ENCODE results near the gene FAF1.
"Not testable (repeated sequence)": the region's sequence is repeated elsewhere in the genome, so short reads cannot be mapped to it uniquely, and the experiment has no call there.

The FAF1 gene

DNA sequence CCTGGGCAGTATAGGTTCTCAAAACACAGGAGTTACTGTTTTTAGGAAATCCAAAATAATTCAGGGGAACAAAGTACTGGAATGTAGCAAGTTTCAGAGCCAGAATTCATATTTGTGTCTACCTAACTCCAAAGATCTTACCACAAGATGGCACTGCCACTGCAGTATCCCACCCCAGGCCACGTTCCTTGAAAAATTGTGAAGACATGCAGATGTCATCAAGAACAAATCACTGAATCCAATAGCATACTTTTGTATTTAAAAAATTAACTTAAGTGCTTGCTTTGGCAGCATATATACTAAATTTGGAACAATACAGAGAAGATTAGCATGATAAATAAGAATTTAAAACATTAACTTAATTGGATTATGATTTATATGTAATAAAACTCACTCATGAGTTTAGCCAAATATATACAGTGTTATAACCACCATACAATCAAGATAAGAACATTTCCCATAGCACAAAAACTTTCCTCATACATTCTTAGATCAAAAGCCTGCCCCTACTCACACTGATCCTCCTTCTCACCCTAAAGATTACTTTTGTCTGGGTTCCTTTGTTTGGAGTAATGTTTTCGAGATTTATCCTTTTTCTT lies 209.9 kb downstream of the FAF1 start:
- peak; percentile 54 for DNase-seq

DNA sequence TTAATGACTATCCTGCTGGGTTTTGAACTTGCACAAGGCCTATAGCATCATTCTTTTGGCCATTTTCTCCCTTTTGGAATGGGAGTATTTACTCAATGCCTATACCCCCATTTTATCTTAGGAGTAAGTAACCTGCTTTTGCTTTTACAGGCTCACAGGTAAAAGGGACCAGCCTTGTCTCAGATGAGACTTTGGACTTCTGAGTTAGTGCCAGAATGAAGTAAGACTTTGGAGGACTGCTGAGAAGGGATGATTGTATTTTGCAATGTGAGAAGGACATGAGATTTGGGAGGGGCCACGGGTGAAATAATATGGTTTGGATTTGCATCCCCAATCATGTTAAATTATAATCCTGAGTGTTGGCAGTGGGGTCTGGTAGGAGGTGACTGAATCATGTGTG lies 212.7 kb downstream of the FAF1 start:
- DNase-seq: no peak

DNA sequence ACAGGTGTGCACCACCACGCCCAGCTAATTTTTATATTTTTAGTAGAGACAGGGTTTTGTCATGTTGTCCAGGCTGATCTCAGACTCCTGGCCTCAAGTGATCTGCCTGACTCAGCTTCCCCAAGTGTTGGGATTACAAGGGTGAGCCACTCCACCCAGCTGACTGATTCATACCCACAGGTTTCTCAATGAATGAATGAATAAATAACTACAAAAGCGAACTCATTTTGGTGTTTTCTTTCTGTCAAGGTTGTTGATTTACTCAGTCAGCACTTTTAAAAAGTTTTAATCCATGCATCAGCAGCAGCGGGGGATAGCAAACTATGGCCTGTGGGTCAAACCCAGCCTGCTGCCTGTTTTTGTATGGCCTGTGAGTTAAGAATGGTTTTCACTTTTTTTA lies 217.5 kb downstream of the FAF1 start:
- DNase-seq: no peak

DNA sequence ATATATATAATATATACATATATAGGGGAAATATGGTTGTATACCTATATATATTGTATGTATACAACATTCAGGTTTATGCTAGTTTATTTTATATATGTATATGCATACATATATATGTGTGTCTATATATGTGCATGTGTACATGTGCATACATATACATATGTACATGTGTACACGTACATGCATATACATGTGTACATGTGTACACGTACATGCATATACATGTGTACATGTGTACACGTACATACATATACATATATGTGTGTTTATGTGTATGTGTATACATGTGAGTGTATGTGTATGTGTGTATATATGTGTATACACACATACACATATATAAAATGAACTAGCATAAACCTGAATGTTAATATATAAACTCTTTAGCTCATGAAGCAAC lies 220.9 kb downstream of the FAF1 start:
- no peak for DNase-seq

DNA sequence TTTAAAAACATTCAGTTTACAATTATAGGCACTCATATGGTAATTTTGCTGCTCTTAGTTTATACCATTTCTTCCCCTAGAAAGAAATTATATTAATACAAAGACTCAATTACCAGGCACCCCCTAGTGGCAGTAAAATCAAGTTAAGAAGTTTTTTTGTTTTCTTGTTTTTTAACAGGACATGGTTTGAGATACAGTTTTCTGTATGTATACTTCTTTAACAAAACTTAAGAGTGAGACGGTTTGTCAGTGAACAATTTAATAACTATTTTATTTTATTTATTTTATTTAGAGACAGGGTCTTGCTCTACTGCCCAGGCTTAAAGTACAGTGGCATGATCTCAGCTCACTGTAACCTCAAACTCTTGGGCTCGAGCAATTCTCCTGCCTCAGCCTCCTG lies 224.6 kb downstream of the FAF1 start:
- DNase-seq: peak; percentile 63

DNA sequence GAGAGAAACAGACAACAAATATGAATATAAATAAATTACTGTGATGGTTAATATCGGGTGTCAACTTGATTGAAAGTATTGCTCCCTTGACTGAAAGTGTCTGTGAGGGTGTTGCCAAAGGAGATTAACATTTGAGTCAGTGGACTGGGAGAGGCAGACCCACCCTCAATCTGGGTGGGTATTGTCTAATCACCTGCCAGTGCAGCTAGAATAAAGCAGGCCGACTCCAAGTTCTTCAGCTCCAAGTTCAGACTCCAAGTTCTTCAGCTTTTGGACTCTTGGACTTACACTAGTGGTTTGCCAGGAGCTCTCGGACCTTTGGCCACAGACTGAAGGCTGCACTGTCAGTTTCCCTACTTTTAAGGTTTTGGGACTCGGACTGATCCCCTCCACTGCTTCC lies 232.5 kb downstream of the FAF1 start:
- not testable (repeated sequence) for DNase-seq

DNA sequence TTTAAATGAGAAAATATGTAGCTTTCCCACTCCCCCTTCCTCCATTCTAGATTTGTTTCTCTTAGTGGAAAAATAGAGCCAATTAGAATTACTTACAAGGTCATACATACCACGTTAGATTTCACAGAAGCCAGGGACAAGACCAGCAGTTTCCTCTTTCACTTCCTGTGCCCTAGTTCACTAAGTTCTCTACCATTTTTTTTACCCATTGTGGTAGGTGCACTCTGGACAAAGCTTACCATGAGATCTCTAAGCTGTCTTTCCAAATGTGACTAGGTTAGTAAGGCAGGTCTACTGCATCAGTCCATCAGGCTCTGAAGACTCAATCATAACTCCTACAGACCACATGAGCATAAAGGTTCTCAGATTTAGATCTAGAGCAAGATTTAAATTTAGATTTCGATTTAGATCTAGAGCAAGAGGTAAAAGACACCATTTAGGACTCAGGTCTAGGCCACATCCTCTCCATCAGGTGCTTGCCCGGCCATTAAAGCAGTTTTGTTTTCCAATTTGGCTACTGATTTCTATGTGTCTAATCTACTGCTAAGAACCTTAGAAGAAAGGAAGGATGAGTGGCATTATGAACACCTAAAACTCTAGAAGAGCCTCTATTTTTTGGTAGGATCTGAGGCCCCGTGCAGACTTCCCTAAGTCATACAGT lies 235.3 kb downstream of the FAF1 start:
- peak; percentile 24 for DNase-seq

DNA sequence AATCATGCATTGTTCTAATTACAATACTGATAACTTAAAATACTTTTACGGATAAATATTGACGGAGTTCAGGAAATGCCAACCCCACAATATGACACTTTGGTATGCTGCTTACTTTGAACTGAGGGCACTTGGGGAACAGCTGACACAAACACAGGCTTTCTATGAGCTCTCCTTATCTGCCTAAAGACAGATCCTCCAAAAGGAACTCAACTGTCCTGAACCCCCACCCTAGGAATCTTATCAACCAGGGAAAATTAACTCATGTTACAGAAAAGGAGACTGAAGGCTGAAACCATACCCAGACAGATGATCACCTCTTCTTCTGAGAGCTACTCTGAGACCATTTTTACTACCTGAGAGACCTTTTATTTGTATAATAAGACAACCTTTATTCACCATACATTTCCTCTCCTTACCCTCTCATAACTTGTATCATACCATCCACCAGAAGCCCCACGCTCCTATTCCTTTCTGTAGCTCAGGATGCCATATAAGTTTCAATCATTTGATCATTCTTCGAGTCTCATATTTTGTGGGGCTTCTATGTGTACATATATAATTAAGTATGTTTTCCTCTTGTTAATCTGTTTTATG lies 239.5 kb downstream of the FAF1 start:
- DNase-seq: peak; percentile 79

DNA sequence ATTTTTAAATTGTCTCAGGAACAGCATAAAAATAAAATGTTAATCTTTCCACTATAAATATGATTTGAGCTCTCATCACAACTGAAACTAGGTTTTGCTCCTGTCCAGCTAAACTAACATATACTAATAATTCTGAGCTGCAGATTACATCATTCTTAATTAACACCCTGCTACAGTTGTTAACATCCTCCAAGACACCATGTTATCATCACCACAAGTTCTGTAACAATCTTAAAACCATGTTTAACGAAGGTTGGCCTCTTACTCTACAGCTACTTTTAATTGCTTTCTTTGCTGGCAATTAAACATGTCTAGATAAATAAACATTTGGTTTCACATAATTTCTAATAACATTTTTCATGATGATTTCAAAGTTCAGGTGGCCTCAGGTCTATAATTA lies 240.9 kb downstream of the FAF1 start:
- no peak for DNase-seq

DNA sequence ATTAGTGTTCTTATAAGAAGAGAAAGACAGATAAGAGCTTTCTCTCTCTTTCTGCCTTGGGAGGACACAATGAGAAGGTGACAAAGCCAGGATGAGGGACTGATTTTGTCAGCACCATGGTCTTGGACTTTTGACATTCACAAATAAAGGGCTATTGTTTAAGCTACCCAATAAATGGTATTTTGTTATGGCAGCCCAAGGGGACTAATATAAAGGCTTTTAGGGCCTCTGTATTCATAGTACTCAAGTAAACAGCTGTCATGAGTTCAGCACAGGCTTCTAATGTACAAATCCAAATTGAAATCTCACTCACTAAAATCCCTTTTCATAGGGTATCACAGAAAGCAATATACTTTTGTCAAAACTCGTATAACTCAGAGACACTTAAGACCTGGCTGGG lies 242.7 kb downstream of the FAF1 start:
- no peak for DNase-seq

DNA sequence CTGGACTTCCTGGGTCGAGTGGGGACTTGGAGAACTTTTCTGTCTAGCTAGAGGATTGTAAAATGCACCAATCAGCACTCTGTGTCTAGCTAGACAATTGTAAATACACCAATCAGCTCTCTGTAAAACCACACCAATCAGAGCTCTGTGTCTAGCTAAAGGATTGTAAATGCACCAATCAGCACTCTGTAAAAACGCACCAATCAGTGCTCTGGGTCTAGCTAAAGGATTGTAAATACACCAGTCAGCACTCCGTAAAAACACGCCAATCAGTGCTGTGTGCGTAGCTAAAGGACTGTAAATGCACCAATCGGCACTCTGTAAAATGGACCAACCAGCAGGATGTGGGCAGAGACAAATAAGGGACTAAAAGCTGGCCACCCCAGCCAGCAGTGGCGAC lies 243.6 kb downstream of the FAF1 start:
- DNase-seq: not testable (repeated sequence)

DNA sequence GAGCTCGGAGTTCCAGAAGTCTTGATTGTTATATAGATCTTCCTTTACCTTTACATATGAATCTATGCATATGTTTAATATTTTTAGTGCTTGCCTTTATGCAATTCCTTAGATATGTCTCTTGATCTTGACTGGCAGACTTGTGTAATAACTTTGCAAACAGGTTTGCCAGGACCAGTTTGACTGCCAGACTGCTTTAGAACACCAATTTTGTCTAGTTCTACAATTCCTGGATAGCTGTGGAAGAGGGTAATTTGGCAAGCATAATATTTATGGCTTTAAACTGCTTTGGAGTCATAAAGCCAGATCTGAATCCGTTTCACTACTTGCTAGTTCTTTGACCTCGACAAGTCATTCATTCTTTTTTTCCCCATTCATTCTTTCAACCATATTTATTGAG lies 250.0 kb downstream of the FAF1 start:
- no peak for DNase-seq

DNA sequence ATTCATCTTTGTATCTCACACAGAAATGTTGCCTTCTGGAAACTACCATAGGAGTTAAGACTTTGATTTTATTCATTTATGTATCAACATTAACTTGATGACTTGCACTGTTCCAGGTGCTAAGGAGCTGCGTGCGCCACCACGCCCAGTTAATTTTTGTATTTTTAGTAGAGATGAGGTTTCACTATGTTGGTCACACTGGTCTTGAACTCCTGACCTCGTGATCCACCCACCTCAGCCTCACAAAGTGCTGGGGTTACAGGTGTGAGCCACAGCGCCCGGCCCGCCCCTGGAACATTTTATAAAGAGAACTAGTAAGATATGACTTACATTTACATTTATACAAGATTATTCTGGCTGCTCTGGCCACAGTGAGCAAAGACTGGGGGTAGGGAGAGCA lies 252.2 kb downstream of the FAF1 start:
- no peak for DNase-seq

DNA sequence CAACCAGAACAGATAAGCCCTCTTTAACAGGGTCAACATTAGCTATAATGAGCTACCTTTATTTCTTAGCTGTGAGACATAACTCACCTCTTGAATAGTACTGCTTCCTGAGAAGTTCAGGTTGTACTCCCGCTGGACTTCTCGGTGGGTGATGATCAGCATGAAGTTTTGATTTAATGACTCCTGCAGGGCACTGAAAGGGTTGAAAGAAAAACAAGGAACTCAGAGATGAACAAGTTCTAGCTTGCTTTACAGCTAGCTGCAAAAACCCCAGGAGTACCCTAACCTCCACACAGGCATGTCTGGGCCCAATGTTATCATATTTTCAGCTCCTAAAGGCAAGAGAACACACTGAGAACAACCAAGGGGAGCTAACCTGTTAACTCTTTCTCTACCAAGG lies 254.4 kb downstream of the FAF1 start:
- DNase-seq: no peak

DNA sequence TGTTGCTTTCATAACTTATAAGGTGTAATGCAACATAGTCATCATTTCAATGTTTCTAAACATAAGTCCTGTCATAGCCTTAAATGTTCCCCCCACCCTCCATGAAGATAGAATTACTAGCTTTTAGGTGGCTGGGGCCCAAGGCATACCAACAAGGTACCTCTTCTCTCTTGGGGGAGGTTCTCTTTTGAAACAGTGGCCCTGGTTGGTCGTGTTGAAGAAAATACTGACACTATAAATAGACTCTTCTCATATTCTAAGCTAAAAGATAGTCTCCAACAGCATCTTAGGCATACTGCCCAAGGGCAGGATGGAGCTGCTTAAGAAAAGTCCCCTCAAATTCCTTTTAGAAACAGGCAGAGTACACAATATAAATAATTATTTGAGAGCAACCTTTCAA lies 255.0 kb downstream of the FAF1 start:
- no peak for DNase-seq

DNA sequence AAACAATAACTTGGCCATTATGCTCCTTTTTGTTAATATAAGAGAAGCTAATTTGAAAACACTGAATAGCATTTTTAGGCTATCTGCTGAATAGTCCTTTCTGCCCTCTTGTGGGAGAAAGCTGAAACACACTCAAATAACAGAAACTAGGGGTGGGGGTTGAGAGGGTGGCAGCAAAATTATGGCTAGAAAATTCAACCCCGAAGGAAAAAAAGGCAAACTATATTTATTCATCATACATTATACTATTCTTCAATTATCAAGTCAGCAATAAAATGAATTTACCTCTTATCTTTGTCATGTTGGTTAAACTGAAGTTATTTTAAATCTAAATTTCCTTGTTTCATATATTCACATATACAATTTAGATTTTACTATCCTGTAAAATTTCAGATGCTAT lies 255.9 kb downstream of the FAF1 start:
- DNase-seq: peak; percentile 76

DNA sequence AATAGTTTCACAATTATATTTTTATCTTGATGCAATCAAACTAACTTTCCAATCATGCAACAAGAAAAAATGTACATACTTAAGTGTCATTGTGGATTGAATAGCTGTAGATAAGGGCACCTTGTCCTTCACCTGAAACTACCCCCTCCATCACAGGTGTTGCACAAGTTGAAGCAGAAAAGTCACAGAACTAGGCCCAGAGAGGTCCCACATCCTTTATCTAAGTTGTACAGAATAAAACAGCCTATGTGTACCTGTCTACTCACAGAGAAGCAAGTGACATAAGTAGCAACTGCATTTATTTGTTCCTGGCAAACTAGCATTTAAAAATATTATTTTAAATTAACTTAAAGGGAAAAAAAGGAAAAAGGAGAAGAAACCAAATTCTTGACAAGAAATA lies 256.8 kb downstream of the FAF1 start:
- DNase-seq: no peak

DNA sequence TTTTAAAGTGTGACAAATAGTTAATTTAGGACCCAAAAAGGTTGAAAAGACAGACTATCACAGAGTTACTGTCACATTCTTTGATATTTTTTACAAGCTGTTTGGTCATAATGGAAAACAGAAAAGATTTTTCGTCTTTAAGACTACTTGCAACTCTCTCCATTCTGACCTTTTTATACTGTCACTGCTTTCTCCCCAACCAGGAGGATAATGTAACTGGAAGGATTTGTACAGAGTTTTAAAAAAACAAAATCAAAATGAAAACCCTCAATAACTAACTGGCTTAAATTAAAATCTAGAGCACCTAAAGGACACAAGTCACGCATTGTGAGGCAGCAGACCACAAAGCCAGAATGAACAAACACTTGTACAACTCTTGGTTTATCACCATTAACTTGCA lies 257.7 kb downstream of the FAF1 start:
- DNase-seq: no peak

DNA sequence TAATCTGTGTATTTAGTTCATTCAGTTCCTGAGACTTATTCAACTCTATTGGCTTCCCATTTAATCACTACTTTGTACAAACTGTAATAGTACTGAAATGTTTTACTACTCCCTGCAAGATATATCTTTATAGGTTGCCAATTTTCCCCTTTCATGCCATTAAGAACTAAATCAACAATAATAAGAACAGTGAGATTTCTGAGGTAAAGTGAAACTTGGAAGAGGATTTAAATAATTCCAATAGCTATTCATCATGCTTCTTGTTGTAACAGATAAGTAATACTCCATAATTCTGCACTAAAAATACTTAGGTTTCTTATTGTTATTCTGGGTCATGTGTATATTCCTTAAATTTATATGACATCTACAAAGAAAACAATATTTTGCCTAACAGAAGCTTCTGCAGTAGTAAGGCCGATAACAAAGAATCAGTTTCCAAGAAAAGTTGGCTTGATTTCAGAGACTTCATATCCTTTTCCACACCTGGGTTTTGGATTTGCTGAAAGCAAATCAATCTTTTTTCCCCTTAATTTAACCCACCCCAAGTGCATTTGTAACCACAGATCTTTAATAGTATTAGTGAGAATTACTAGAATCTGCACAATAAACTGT lies 258.3 kb downstream of the FAF1 start:
- DNase-seq: no peak

DNA sequence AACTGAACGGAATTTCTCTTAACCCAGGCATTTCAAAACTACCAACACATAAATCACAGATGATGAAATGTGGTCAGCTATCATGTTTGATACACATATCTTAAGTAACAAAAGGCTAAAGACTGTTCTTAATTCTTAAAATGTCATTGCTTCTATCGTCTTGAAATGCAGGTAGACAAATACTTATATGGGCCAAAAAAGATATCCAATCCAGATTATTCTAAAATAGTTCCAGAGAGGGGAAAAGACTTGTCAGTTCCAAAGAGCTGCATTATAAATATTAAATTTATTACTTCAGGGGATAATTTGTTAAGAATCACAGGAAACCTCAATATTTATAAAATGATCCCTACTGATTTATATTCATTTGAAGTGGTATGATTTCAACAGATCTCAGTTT lies 259.4 kb downstream of the FAF1 start:
- no peak for DNase-seq

DNA sequence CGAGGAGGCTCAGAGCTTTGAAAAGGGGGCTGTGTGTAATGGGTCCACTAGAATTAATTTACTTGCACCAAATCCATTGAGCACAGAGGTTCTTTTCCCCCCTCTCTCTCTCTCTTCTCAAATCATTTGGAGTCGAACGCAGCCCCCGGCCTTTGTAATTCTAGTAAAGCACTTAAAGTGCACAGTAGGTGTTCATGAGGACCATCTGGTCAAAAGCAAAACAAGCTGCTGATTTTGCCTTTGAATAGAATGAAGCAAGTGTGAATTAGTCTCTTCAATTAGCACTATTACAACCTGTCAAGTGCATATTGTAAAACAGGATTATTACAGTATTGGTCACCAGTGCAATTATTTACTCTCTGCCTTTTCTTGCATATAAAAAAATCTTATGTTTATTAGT lies 259.9 kb downstream of the FAF1 start:
- DNase-seq: no peak

DNA sequence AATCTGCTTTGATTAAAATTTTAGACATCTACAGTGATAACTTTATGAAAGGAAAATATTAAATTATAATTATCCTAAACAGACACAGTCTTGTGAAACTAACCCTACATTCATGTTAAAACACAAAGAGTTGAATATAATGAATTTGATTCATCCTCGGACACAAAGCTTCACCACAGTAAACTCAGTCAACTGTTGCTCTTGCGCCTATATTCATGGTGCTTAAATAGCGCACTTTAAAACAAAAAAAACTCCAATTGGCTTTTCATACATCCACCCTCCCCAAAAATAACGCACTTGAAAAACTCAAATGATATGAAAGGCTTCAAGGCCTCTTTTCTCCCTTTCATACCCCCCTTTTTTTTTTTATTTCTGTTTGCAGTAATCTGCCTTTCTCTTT lies 260.3 kb downstream of the FAF1 start:
- no peak for DNase-seq

DNA sequence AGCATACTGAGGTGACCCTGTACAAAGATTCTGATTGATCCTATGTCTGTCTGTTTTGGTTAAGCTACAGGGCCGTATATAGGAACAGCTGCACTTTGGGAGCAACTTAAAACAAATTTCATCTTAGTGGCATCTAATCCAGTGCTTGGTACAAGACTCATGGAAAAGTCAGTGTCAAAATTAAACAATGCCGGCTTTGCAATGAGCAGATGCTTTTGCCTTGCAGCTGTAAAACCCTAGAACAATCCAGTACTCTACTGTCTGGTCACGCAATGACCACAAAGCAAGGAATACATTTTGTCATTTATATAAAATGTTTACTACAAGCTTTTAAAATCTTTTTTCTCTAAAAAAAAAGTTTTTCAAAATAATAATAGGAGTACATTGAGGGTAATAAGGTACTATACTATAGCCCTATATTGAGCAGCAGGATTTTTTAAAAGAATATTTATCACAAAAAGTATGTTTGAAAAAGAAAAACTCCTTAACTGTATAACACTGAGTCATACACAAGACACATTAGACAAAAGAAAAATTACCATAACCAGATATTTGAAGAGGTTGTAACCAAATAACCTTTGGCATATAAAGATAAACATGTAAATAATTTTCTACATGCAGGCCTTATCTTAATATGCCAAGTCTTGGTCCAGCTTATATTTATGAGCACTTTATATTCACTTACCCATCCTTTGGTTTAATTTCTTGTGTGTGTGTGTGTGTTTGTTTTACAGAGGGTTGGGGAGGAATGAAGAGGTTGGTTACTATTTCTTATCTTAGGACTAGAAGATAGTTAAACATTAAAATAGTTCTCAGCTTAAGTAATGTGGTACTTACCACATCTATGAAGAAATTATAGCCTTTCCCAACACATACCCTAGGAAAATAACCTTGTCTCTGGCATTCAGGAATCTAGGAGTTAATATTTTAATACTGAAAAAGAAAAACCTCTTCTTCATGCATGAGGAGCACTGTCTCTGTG lies 262.3 kb downstream of the FAF1 start:
- DNase-seq: no peak

Data from hematopoietic multipotent progenitor cell treated with erythropoietin and hydrocortisone succinate and interleukin-3 and kit ligand, for 6 days (in vitro differentiated cells).